K562 (cell line): ENCODE measurements around the gene PPP1R12C. TPM values are rescaled to one million over a fixed set of nuclear protein-coding genes. Genes with fewer than 3 reads are reported as not detected.

Source experiments
- CBFA2T3 ChIP-seq: fragments of 450-650 bp; IDR thresholded peaks from 2 replicates; pipeline ENCODE4 v1.6.1; 2017
- FOS ChIP-seq: IDR thresholded peaks from 3 replicates; pipeline ENCODE4 v1.6.1; 2011; ENCODE audit not compliant: insufficient read length; ENCODE audit errors: extremely low read depth
- MNT ChIP-seq, 2 experiments: fragments of 450-650 bp; conservative IDR thresholded peaks; 2 replicates each; pipeline ENCODE4 v1.6.1; 2017; ENCODE audit warnings: mild to moderate bottlenecking in 2 of 2, moderate library complexity in 2 of 2
- MTA2 ChIP-seq: fragments of 450-650 bp; IDR thresholded peaks from 2 replicates; pipeline ENCODE4 v1.6.1; 2016; ENCODE audit warnings: low read depth
- RB1 ChIP-seq: fragments of 450-650 bp; IDR thresholded peaks from 2 replicates; pipeline ENCODE4 v1.6.1; 2017; ENCODE audit warnings: low read depth, mild to moderate bottlenecking
- RFX7 ChIP-seq: fragments of 250-450 bp; sonication (Bioruptor Pico); IDR thresholded peaks from 2 replicates; pipeline ENCODE4 v1.5.1; 2021; ENCODE audit warnings: mild to moderate bottlenecking
- SMARCA4 ChIP-seq: fragments of 450-650 bp; IDR thresholded peaks from 2 replicates; pipeline ENCODE4 v1.6.1; 2016
- STAT5B ChIP-seq: fragments of 250-450 bp; sonication (Bioruptor Pico); IDR thresholded peaks from 2 replicates; pipeline ENCODE4 v1.8.0; 2021; ENCODE audit warnings: mild to moderate bottlenecking, inconsistent platforms
- ZBTB49 ChIP-seq: sonication (generic); formaldehyde crosslinking; IDR thresholded peaks from 2 replicates; pipeline ENCODE4 v1.8.0; 2022; ENCODE audit warnings: missing genetic modification reagents, mild to moderate bottlenecking, borderline replicate concordance
- ZFP1 ChIP-seq: fragments of 450-650 bp; formaldehyde crosslinking; IDR thresholded peaks from 2 replicates; pipeline ENCODE4 v1.4.0; 2020; ENCODE audit warnings: mild to moderate bottlenecking, mixed read lengths
- ZNF134 ChIP-seq: fragments of 250-450 bp; sonication (Bioruptor Pico); conservative IDR thresholded peaks from 2 replicates; pipeline ENCODE4 v1.4.0; 2020
- ZNF174 ChIP-seq: fragments of 250-450 bp; sonication (Bioruptor Pico); IDR thresholded peaks from 2 replicates; pipeline ENCODE4 v1.4.0; 2020; ENCODE audit warnings: mild to moderate bottlenecking
- ZNF57 ChIP-seq: fragments of 450-650 bp; formaldehyde crosslinking; IDR thresholded peaks from 2 replicates; pipeline ENCODE4 v1.4.0; 2020; ENCODE audit warnings: mild to moderate bottlenecking, moderate library complexity
- ZNF589 ChIP-seq: fragments of 200-800 bp; sonication (Bioruptor generic); IDR thresholded peaks from 2 replicates; pipeline ENCODE4 v1.6.1; 2016; ENCODE audit warnings: low read depth, missing genetic modification characterization, missing compliant biosample characterization
- polyA plus RNA-seq, 8 experiments: library from polyadenylated mRNA; depleted of rRNA in 4 of 8; stranded (reverse) in 5 of 8; unstranded in 3 of 8; fragments of >200 nt; fragmentation: Nextera tagmentation in 2 of 8; fragmentation: Illumina TruSeq in 1 of 8; extraction: Ambion mirVana in 2 of 8; extraction: Trizol in 1 of 8; gene quantifications; 2 replicates each; pipeline versions ENCODE4 v1.2.1 to v1.2.3, GENCODE V29; 2011 to 2014; ENCODE audit warnings: inconsistent platforms in 1 of 8, missing spikeins in 1 of 8
- total RNA-seq, 7 experiments: library from RNA; depleted of rRNA in 6 of 7; stranded (reverse); fragments of >200 nt in 6 of 7; fragmentation: Illumina TruSeq in 2 of 7; extraction: Trizol in 2 of 7; gene quantifications; 2 replicates each; pipeline versions ENCODE4 v1.2.1 to v1.2.3, GENCODE V29; 2011 to 2021; ENCODE audit warnings: low replicate concordance in 1 of 7
- TF ChIP-seq, protein P1 (sequence below): fragments of 150-350 bp; conservative IDR thresholded peaks from 2 replicates; pipeline ENCODE4 v1.6.1; 2014; ENCODE audit warnings: low read length
- TF ChIP-seq, protein P2 (sequence below): fragments of 250-450 bp; sonication (Bioruptor Pico); IDR thresholded peaks from 2 replicates; pipeline ENCODE4 v1.8.0; 2021; ENCODE audit warnings: borderline replicate concordance, mild to moderate bottlenecking, moderate library complexity; ENCODE audit not compliant: poor library complexity, severe bottlenecking
- TF ChIP-seq, protein P3 (sequence below): fragments of 200-400 bp; formaldehyde crosslinking; IDR thresholded peaks from 2 replicates; pipeline ENCODE4 v1.6.1; 2017; ENCODE audit warnings: mild to moderate bottlenecking, low read depth, low read length, moderate library complexity
- TF ChIP-seq, protein P4 (sequence below): sonication (generic); formaldehyde crosslinking; IDR thresholded peaks from 2 replicates; pipeline ENCODE4 v1.8.0; 2022; ENCODE audit warnings: mild to moderate bottlenecking, missing genetic modification reagents

Gene PPP1R12C
- total and polyA plus RNA-seq, 9 of the 15 experiments (the other 6 are each of a cell fraction or from before 2014, with no cell fraction given) = 1.8 to 136 (median 33.7) TPM

- TF ChIP-seq ZBTB49 (CRISPR knock-in tag) = no peak
- TF ChIP-seq ZNF174 = no peak
- no peak for TF ChIP-seq ZNF57 (CRISPR knock-in tag)
- no peak for TF ChIP-seq RB1
- TF ChIP-seq MNT (conservative IDR thresholded peaks at IDR 0.05) = peak; percentile 49 to 61; a peak in 3 of 4 replicates
- peak; percentile 1 for TF ChIP-seq FOS
- TF ChIP-seq CBFA2T3 = no peak
- peak; percentile 41; the same call in 1 of the 2 replicates for TF ChIP-seq SMARCA4
- no peak for TF ChIP-seq RFX7 (CRISPR knock-in tag)
- TF ChIP-seq, protein P1, sequence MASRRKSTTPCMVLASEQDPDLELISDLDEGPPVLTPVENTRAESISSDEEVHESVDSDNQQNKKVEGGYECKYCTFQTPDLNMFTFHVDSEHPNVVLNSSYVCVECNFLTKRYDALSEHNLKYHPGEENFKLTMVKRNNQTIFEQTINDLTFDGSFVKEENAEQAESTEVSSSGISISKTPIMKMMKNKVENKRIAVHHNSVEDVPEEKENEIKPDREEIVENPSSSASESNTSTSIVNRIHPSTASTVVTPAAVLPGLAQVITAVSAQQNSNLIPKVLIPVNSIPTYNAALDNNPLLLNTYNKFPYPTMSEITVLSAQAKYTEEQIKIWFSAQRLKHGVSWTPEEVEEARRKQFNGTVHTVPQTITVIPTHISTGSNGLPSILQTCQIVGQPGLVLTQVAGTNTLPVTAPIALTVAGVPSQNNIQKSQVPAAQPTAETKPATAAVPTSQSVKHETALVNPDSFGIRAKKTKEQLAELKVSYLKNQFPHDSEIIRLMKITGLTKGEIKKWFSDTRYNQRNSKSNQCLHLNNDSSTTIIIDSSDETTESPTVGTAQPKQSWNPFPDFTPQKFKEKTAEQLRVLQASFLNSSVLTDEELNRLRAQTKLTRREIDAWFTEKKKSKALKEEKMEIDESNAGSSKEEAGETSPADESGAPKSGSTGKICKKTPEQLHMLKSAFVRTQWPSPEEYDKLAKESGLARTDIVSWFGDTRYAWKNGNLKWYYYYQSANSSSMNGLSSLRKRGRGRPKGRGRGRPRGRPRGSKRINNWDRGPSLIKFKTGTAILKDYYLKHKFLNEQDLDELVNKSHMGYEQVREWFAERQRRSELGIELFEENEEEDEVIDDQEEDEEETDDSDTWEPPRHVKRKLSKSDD = no peak
- TF ChIP-seq STAT5B (CRISPR knock-in tag) = no peak
- peak; percentile 75; the same call in 1 of the 2 replicates for TF ChIP-seq ZNF589 (CRISPR knock-in tag)
- TF ChIP-seq, protein P2, sequence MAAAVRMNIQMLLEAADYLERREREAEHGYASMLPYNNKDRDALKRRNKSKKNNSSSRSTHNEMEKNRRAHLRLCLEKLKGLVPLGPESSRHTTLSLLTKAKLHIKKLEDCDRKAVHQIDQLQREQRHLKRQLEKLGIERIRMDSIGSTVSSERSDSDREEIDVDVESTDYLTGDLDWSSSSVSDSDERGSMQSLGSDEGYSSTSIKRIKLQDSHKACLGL = no peak
- TF ChIP-seq ZFP1 = no peak
- TF ChIP-seq, protein P3, sequence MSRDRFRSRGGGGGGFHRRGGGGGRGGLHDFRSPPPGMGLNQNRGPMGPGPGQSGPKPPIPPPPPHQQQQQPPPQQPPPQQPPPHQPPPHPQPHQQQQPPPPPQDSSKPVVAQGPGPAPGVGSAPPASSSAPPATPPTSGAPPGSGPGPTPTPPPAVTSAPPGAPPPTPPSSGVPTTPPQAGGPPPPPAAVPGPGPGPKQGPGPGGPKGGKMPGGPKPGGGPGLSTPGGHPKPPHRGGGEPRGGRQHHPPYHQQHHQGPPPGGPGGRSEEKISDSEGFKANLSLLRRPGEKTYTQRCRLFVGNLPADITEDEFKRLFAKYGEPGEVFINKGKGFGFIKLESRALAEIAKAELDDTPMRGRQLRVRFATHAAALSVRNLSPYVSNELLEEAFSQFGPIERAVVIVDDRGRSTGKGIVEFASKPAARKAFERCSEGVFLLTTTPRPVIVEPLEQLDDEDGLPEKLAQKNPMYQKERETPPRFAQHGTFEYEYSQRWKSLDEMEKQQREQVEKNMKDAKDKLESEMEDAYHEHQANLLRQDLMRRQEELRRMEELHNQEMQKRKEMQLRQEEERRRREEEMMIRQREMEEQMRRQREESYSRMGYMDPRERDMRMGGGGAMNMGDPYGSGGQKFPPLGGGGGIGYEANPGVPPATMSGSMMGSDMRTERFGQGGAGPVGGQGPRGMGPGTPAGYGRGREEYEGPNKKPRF = no peak
- TF ChIP-seq, protein P4, sequence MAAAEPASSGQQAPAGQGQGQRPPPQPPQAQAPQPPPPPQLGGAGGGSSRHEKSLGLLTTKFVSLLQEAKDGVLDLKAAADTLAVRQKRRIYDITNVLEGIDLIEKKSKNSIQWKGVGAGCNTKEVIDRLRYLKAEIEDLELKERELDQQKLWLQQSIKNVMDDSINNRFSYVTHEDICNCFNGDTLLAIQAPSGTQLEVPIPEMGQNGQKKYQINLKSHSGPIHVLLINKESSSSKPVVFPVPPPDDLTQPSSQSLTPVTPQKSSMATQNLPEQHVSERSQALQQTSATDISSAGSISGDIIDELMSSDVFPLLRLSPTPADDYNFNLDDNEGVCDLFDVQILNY (CRISPR knock-in tag) = no peak
- no peak for TF ChIP-seq ZNF134 (CRISPR knock-in tag)
- TF ChIP-seq MTA2 = no peak
Measured at GRCh38 chr19:55117663-55118391, 390 bp upstream of the PPP1R12C start (continued).
